Measurements from ENCODE around the gene SCAI. TPM values are rescaled to one million over a fixed set of nuclear protein-coding genes. Genes with fewer than 3 reads are reported as not detected.
"Not testable (repeated sequence)": the region's sequence is repeated elsewhere in the genome, so short reads cannot be mapped to it uniquely, and the experiment has no call there.

SCAI gene
- total RNA-seq, 6 experiments from 2014 or later: 1.8 to 5.5 (median 2.6) TPM

GRCh38 chr9:125028041-125028440 is 115.3 kb downstream of the SCAI start:
- no peak overlapping the region for H3K4me3 ChIP-seq
- H3K36me3 ChIP-seq: peaks cover 0 to 2% (median 0%) of the 10 kb centered on the region in 4 donors
- intact Hi-C loops (cut with DNase I): no loop called here
- DNase-seq (no peak), ATAC-seq (peak; percentile 79 to 89 (median 82))
- no peak overlapping the region for H3K27ac ChIP-seq
- H3K27me3 ChIP-seq: no peaks in the 10 kb centered on the region
- H3K4me1 ChIP-seq: peaks cover 0 to 7% (median 3%) of the 10 kb centered on the region in 4 donors
- H3K9me3 ChIP-seq: no peaks in the 10 kb centered on the region
- WGBS (ENCODE audit: insufficient coverage, low coverage, low lambda C conversion rate, missing lambda C conversion rate): 34% methylated on average over 3 of the region's 3 CpGs
- no peak for TF ChIP-seq CTCF (IDR thresholded peaks at IDR 0.05)
- TF ChIP-seq POLR2A (IDR thresholded peaks at IDR 0.05): no peak

GRCh38 chr9:125024917-125025316 is 118.4 kb downstream of the SCAI start:
- Histone ChIP-seq H3K4me1 (peaks cover 0 to 7% (median 3%) of the 10 kb centered on the region in 4 donors), H3K27me3 (no peaks in the 10 kb centered on the region), H3K4me3 (no peak overlapping the region), H3K9me3 (no peaks in the 10 kb centered on the region), H3K27ac (no peak overlapping the region), H3K36me3 (peaks cover 0 to 2% (median 0%) of the 10 kb centered on the region in 4 donors)
- 86% methylated on average over 1 of the region's 1 CpG for WGBS (ENCODE audit: insufficient coverage, low coverage, low lambda C conversion rate, missing lambda C conversion rate)
- ATAC-seq (no peak), DNase-seq (no peak)
- intact Hi-C loops (cut with DNase I): no loop called here
- TF ChIP-seq CTCF (IDR thresholded peaks at IDR 0.05): no peak
- no peak for TF ChIP-seq POLR2A (IDR thresholded peaks at IDR 0.05)

DNA sequence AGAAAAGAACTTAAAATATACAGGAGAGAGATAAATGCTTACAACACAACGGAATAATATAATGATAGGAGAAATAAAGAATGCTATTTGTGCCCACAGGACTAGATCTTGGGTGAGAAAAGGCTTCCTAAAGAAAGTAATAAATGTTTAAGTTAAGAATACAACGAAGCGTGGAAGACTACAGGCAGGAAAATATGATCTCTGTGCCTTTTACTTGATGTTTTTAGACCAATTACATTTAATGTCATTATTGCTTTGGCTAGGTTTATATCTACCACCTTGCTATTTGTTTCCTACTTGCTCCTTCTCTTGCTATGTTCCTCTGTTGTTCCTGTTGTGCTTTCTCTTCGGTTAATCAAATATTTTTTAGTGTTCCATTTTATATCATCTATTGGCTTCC is 122.3 kb downstream of the SCAI start:
- DNase-seq (no peak), ATAC-seq (no peak)
- Histone ChIP-seq H3K27me3 (no peaks in the 10 kb centered on the region), H3K36me3 (peaks cover 0 to 2% (median 0%) of the 10 kb centered on the region in 4 donors), H3K4me3 (no peak overlapping the region), H3K27ac (no peak overlapping the region), H3K9me3 (no peaks in the 10 kb centered on the region), H3K4me1 (no peaks in the 10 kb centered on the region)
- intact Hi-C loops (cut with DNase I): no loop called here
- TF ChIP-seq CTCF (IDR thresholded peaks at IDR 0.05) (no peak), POLR2A (IDR thresholded peaks at IDR 0.05) (no peak)
- WGBS (ENCODE audit: insufficient coverage, low coverage, low lambda C conversion rate, missing lambda C conversion rate): 93% methylated on average over 4 of the region's 4 CpGs

GRCh38 chr9:125015655-125016054 is 127.7 kb downstream of the SCAI start:
- ATAC-seq; intact Hi-C loops (cut with DNase I): not testable (repeated sequence)

GRCh38 chr9:125012013-125012412 is 131.3 kb downstream of the SCAI start:
- not testable (repeated sequence) for DNase-seq
- 75% methylated on average over 2 of the region's 4 CpGs for WGBS (ENCODE audit: insufficient coverage, low coverage, low lambda C conversion rate, missing lambda C conversion rate)

More at GRCh38 chr9:125015655-125016054, 127.7 kb downstream of the SCAI start:
- H3K27ac ChIP-seq, DNase-seq, H3K27me3 ChIP-seq, H3K9me3 ChIP-seq, H3K4me3 ChIP-seq, H3K4me1 ChIP-seq, H3K36me3 ChIP-seq: not testable (repeated sequence)
- WGBS (ENCODE audit: insufficient coverage, low coverage, low lambda C conversion rate, missing lambda C conversion rate): no CpG with 5 or more reads among the region's 5 CpGs

DNA sequence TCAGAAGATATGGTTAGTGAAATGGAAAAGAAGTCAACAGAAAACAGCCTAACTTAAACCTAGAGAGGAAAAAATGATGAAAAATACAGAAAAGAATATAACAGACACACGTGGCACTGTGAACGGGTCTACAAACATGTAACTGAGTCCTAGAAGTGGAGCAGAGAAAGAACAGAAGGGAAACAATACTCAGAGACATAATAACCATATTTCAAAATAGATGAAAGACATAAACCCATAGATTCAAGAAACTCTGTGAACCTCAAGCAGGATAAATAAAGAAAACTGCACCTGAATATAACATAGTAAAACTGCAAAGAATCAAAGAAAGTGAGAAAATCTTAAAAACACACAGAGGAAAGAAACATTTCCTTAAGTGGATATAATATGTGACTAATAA is 134.7 kb downstream of the SCAI start:
- Histone ChIP-seq H3K4me1 (no peaks in the 10 kb centered on the region), H3K4me3 (no peak overlapping the region), H3K27ac (no peak overlapping the region), H3K9me3 (no peaks in the 10 kb centered on the region), H3K27me3 (no peaks in the 10 kb centered on the region), H3K36me3 (no peaks in the 10 kb centered on the region)
- TF ChIP-seq CTCF (IDR thresholded peaks at IDR 0.05): no peak
- TF ChIP-seq POLR2A (IDR thresholded peaks at IDR 0.05): no peak
- DNase-seq: no peak
- intact Hi-C loops (cut with DNase I): no loop called here
- WGBS (ENCODE audit: insufficient coverage, low coverage, low lambda C conversion rate, missing lambda C conversion rate): 88% methylated on average over 2 of the region's 2 CpGs
- no peak for ATAC-seq

More at GRCh38 chr9:125012013-125012412, 131.3 kb downstream of the SCAI start:
- H3K4me3 ChIP-seq; H3K36me3 ChIP-seq; H3K27me3 ChIP-seq; ATAC-seq; H3K27ac ChIP-seq; H3K9me3 ChIP-seq; intact Hi-C loops (cut with DNase I); H3K4me1 ChIP-seq: not testable (repeated sequence)

All from right lobe of liver (tissue), 6 donors.